ENCODE results near the gene DIO3. TPM values are rescaled to one million over a fixed set of nuclear protein-coding genes. Genes with fewer than 3 reads are reported as not detected.

Gene DIO3
- total RNA-seq, 1 experiment from 2014 or later, result 0.26 TPM

- no peak overlapping the region for H3K4me3 ChIP-seq
- ChIA-PET CTCF (no interaction called here), POLR2A (ENCODE audit: unreplicated experiment) (interaction anchor here (0.7 kb wide), 1 partner anchor 21 kb away, joined by 4 read pairs; no protein-coding TSS in a partner anchor)
- no peaks in the 10 kb centered on the region for H4K20me1 ChIP-seq (ENCODE audit: insufficient read depth)
- H3K36me3 ChIP-seq (ENCODE audit: low read depth), result no peaks in the 10 kb centered on the region
- intact Hi-C loops (cut with micrococcal nuclease; ENCODE audit: unreplicated experiment), result no loop called here
- DNase-seq, result no peak
- TF ChIP-seq EZH2 (IDR thresholded peaks at IDR 0.05; ENCODE audit: low read depth) (no peak), CTCF (conservative IDR thresholded peaks at IDR 0.05) (no peak)
- H3K27me3 ChIP-seq (ENCODE audit: insufficient read depth, low read depth), result no peaks in the 10 kb centered on the region
- no peaks in the 10 kb centered on the region for H3K79me2 ChIP-seq (ENCODE audit: low read depth)
- H2AFZ ChIP-seq, result no peak overlapping the region
- no peaks in the 10 kb centered on the region for H3K9me2 ChIP-seq (ENCODE audit: insufficient read depth)
- no peaks in the 10 kb centered on the region for H3K9me3 ChIP-seq (ENCODE audit: insufficient read depth, low read depth)
- H3K27ac ChIP-seq, result no peak overlapping the region
- BruUV-seq (replicated peaks), result no TSS peak
- peaks cover 13% of the 10 kb centered on the region for H3K4me1 ChIP-seq (replicated peaks; ENCODE audit: insufficient read depth)
- H3F3A ChIP-seq (ENCODE audit: insufficient read depth, low read depth), result peaks cover 14% of the 10 kb centered on the region; the same call in 1 of the 2 replicates
- H3K4me2 ChIP-seq, result no peak overlapping the region
Measured at GRCh38 chr14:101595887-101596721, 34.8 kb downstream of the DIO3 start.

GRCh38 chr14:101596742-101597141 is 35.4 kb downstream of the DIO3 start:
- no peak overlapping the region for H2AFZ ChIP-seq
- TF ChIP-seq EZH2 (IDR thresholded peaks at IDR 0.05; ENCODE audit: low read depth) (no peak), CTCF (conservative IDR thresholded peaks at IDR 0.05) (no peak)
- no peaks in the 10 kb centered on the region for H3K79me2 ChIP-seq (ENCODE audit: low read depth)
- ChIA-PET POLR2A (ENCODE audit: unreplicated experiment) (no interaction called here), CTCF (no interaction called here)
- no TSS peak for BruUV-seq (replicated peaks)
- H3K9me3 ChIP-seq (ENCODE audit: insufficient read depth, low read depth), result no peaks in the 10 kb centered on the region
- no peak overlapping the region for H3K27ac ChIP-seq
- intact Hi-C loops (cut with micrococcal nuclease; ENCODE audit: unreplicated experiment), result no loop called here
- H3K4me3 ChIP-seq, result no peak overlapping the region
- H3K4me1 ChIP-seq (replicated peaks; ENCODE audit: insufficient read depth), result peaks cover 13% of the 10 kb centered on the region
- no peaks in the 10 kb centered on the region for H3K9me2 ChIP-seq (ENCODE audit: insufficient read depth)
- H3K36me3 ChIP-seq (ENCODE audit: low read depth), result no peaks in the 10 kb centered on the region
- no peak for DNase-seq
- no peaks in the 10 kb centered on the region for H3K27me3 ChIP-seq (ENCODE audit: insufficient read depth, low read depth)
- no peak overlapping the region for H3K4me2 ChIP-seq
- no peaks in the 10 kb centered on the region for H4K20me1 ChIP-seq (ENCODE audit: insufficient read depth)
- peaks cover 14% of the 10 kb centered on the region; the same call in 1 of the 2 replicates for H3F3A ChIP-seq (ENCODE audit: insufficient read depth, low read depth)

- TF ChIP-seq EZH2 (IDR thresholded peaks at IDR 0.05; ENCODE audit: low read depth), result no peak
- peak in 1 of 2 experiments; percentile 1 for DNase-seq
- no peak overlapping the region for H3K4me3 ChIP-seq
- ChIA-PET CTCF (no interaction called here), POLR2A (ENCODE audit: unreplicated experiment) (interaction anchor here (0.7 kb wide), 1 partner anchor 87 kb away, joined by 4 read pairs; no protein-coding TSS in a partner anchor)
- no TSS peak for BruUV-seq (replicated peaks)
- peaks cover 13% of the 10 kb centered on the region for H3K4me1 ChIP-seq (replicated peaks; ENCODE audit: insufficient read depth)
- H4K20me1 ChIP-seq (ENCODE audit: insufficient read depth), result no peaks in the 10 kb centered on the region
- H3K9me2 ChIP-seq (ENCODE audit: insufficient read depth), result no peaks in the 10 kb centered on the region
- no peaks in the 10 kb centered on the region for H3K79me2 ChIP-seq (ENCODE audit: low read depth)
- intact Hi-C loops (cut with micrococcal nuclease; ENCODE audit: unreplicated experiment), result no loop called here
- H3K36me3 ChIP-seq (ENCODE audit: low read depth), result no peaks in the 10 kb centered on the region
- H3K4me2 ChIP-seq, result no peak overlapping the region
- peaks cover 14% of the 10 kb centered on the region; the same call in 1 of the 2 replicates for H3F3A ChIP-seq (ENCODE audit: insufficient read depth, low read depth)
- H2AFZ ChIP-seq, result no peak overlapping the region
- H3K9me3 ChIP-seq (ENCODE audit: insufficient read depth, low read depth), result no peaks in the 10 kb centered on the region
- no peak overlapping the region for H3K27ac ChIP-seq
- H3K27me3 ChIP-seq (ENCODE audit: insufficient read depth, low read depth), result no peaks in the 10 kb centered on the region
Measured at GRCh38 chr14:101598159-101598558, 36.9 kb downstream of the DIO3 start.
